ENCODE measurements around the gene SALL4.

DNA sequence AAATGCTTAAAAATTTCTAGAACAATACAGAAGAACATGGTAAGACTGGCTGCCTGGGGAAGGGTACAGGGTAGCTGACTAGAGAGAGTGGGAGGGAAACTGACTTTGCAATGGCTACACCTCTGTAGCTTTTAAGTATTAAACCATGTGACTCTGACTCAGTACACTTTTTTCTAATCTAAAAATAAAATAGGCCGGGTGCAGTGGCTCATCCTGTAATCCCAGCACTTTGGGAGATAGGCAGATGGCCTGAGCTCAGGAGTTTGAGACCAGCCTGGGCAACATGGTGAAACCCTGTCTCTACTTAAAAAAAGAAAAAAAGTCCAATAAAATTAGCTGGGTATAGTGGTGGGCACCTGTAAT, 52.7 kb downstream of the SALL4 start:
- TF ChIP-seq EZH2 (IDR thresholded peaks at IDR 0.05) (no peak), CTCF (IDR thresholded peaks at IDR 0.05) (no peak), EZH2phosphoT487 (IDR thresholded peaks at IDR 0.05) (no peak)

Data from neural progenitor cell (in vitro differentiated cells).